Effector memory CD4-positive, alpha-beta T cell (primary cell): ENCODE data around the gene DNAJC25.

ENCODE experiments used
- DNase-seq, 3 donors: peaks; one replicate each; pipeline ENCODE4 v3.0.0-alpha.2; 2020
- H3K27ac ChIP-seq: 2 replicates; pipeline ENCODE4 v1.7.0; 2013; ENCODE audit warnings: mild to moderate bottlenecking, low read length, moderate library complexity; ENCODE audit not compliant: insufficient read depth, poor library complexity, severe bottlenecking
- H3K27me3 ChIP-seq: replicated peaks from 2 replicates; pipeline ENCODE4 v1.7.0; 2013; ENCODE audit warnings: mild to moderate bottlenecking, low read length; ENCODE audit not compliant: insufficient read depth, control insufficient read depth, poor library complexity, severe bottlenecking
- H3K36me3 ChIP-seq: 2 replicates; pipeline ENCODE4 v1.7.0; 2013; ENCODE audit warnings: mild to moderate bottlenecking, low read length, moderate library complexity; ENCODE audit not compliant: control insufficient read depth, insufficient read depth
- H3K4me1 ChIP-seq: 2 replicates; pipeline ENCODE4 v1.7.0; 2013; ENCODE audit warnings: low read length, mild to moderate bottlenecking; ENCODE audit not compliant: control insufficient read depth, insufficient read depth, poor library complexity, severe bottlenecking
- H3K4me3 ChIP-seq: 2 replicates; pipeline ENCODE4 v1.7.0; 2013; ENCODE audit warnings: low read length, low read depth, mild to moderate bottlenecking; ENCODE audit not compliant: insufficient read depth, poor library complexity, severe bottlenecking
- H3K9me3 ChIP-seq: 2 replicates; pipeline ENCODE4 v1.7.0; 2013; ENCODE audit warnings: mild to moderate bottlenecking, low read length, moderate library complexity; ENCODE audit not compliant: control insufficient read depth

Gene DNAJC25

DNA sequence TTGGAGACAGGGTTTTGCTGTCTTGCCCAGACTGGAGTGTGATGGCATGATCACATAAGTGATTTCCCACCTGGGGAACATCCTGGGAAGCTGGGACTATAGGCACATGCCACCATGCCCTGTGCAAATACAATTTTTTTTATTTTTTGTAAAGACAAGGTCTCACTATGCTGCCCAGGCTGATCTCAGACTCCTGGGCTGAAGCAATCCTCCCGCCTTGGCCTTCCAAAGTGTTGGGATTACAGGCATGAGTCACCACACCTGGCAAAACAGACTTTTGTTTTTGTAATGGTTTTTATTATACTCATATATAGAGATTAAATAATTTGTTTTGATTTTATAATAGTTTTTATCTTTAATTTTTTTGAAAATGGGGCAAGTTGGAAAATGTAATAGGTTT, 14.7 kb downstream of the DNAJC25 start:
- H3K4me3 ChIP-seq = no peak overlapping the region
- no peaks in the 10 kb centered on the region for H3K4me1 ChIP-seq
- H3K27me3 ChIP-seq = no peaks in the 10 kb centered on the region
- H3K9me3 ChIP-seq = no peaks in the 10 kb centered on the region
- H3K36me3 ChIP-seq = peaks cover 13% of the 10 kb centered on the region
- no peak for DNase-seq
- no peak overlapping the region for H3K27ac ChIP-seq

DNA sequence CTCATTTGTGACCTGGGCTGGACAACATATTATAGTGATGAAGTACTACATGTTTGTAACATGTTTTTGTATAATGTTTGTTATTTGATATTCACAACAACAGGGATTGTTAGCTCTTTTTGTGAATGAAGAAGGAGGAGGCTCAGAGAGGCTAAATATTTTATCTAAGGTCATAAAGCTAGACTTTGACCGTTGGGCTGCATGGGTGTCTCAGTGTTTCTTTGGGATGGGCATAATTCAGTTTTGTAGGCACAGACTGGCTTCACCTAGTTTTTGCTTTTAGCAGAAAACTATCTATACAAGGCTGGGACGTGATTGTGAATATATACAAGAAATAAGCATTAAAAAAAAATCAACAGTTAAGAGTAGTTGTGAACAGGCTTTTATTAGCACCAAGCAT, 15.3 kb downstream of the DNAJC25 start:
- H3K27ac ChIP-seq = no peak overlapping the region
- no peaks in the 10 kb centered on the region for H3K4me1 ChIP-seq
- no peak for DNase-seq
- no peaks in the 10 kb centered on the region for H3K27me3 ChIP-seq
- no peaks in the 10 kb centered on the region for H3K9me3 ChIP-seq
- no peak overlapping the region for H3K4me3 ChIP-seq
- H3K36me3 ChIP-seq = peaks cover 13% of the 10 kb centered on the region

DNA sequence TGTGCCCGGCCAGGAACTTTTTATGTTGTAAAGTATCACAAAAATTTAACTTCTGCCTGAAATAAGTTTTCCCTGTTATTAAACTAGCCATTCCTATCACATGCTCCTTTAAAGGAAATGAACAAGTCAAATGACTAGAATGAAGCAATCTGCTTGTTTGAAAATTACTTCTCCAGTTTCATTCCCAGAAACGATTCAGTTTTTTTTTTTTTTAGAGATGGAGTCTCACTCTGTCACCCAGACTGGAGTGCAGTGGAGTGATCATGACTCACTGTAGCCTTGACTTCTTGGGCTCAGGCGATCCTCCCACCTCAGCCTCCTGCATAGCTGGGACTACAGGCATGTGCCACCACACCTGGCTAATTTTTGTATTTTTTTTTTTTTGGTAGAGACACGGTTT, 16.9 kb downstream of the DNAJC25 start:
- H3K27ac ChIP-seq = no peak overlapping the region
- DNase-seq = no peak

GRCh38 chr9:111649016-111649415, 17.9 kb downstream of the DNAJC25 start:
- no peak overlapping the region for H3K27ac ChIP-seq
- no peaks in the 10 kb centered on the region for H3K4me1 ChIP-seq
- H3K27me3 ChIP-seq = no peaks in the 10 kb centered on the region
- DNase-seq = no peak
- H3K4me3 ChIP-seq = no peak overlapping the region
- no peaks in the 10 kb centered on the region for H3K9me3 ChIP-seq
- H3K36me3 ChIP-seq = peaks cover 12% of the 10 kb centered on the region

More for the DNA sequence above, 16.9 kb downstream of the DNAJC25 start:
- Histone ChIP-seq H3K27me3 (no peaks in the 10 kb centered on the region), H3K9me3 (no peaks in the 10 kb centered on the region), H3K36me3 (peaks cover 13% of the 10 kb centered on the region), H3K4me1 (no peaks in the 10 kb centered on the region), H3K4me3 (no peak overlapping the region)

- no peaks in the 10 kb centered on the region for H3K9me3 ChIP-seq
- no peaks in the 10 kb centered on the region for H3K27me3 ChIP-seq
- peaks cover 4% of the 10 kb centered on the region for H3K4me1 ChIP-seq
- DNase-seq = no peak
- no peak overlapping the region for H3K27ac ChIP-seq
- no peak overlapping the region for H3K4me3 ChIP-seq
- H3K36me3 ChIP-seq = peaks cover 2% of the 10 kb centered on the region
Measured at GRCh38 chr9:111657051-111657450, 25.9 kb downstream of the DNAJC25 start.

DNA sequence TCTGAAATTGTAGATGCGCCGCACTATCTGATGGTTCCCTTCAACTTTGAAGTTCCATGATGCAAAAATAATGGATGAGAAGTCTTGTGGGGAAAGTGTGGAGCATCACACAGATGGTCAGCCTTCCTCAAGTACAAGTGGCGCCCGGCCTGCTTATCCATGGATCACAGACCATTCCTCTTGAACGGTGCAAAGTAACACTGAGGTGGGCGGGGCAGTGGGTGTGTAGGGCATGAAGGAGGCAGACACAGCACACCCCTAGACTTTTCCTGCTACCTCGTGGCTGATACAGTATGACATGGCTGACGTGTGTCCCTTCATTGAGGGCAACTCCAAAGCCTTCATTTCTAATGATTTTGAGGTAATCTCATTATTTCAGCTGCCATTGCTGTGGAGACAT, 27.8 kb downstream of the DNAJC25 start:
- no peak for DNase-seq
- Histone ChIP-seq H3K9me3 (no peaks in the 10 kb centered on the region), H3K4me3 (no peak overlapping the region), H3K4me1 (peaks cover 15% of the 10 kb centered on the region), H3K27ac (no peak overlapping the region), H3K36me3 (no peaks in the 10 kb centered on the region), H3K27me3 (no peaks in the 10 kb centered on the region)

DNA sequence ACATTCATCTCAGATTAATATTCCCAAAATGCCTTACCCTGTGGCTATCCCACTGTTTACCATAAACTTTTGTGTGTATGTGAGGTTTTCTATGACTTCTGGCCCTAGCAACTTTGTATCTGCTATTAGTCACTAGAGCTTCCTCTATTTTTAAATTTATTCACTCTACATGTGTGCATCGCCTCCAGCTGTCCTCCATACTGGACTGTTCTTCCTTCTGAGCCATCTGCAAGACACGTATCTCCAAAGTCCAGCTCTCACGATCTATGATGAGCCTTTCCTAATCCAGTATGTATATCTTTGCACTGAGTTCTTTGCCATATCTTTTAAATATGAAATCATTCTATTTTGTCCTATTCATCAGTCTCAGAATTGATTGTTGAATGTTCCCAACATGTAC, 28.6 kb downstream of the DNAJC25 start:
- Histone ChIP-seq H3K36me3 (no peaks in the 10 kb centered on the region), H3K4me1 (peaks cover 15% of the 10 kb centered on the region), H3K27ac (no peak overlapping the region), H3K9me3 (no peaks in the 10 kb centered on the region), H3K27me3 (no peaks in the 10 kb centered on the region), H3K4me3 (no peak overlapping the region)
- DNase-seq = no peak

- peaks cover 15% of the 10 kb centered on the region for H3K4me1 ChIP-seq
Measured at GRCh38 chr9:111661150-111661801, 30.1 kb downstream of the DNAJC25 start, which contains the start of gene GNG10. Gene GNG10 (plus strand): TSS chr9:111661605. CDS start chr9:111661635, 30 bp downstream.

DNA sequence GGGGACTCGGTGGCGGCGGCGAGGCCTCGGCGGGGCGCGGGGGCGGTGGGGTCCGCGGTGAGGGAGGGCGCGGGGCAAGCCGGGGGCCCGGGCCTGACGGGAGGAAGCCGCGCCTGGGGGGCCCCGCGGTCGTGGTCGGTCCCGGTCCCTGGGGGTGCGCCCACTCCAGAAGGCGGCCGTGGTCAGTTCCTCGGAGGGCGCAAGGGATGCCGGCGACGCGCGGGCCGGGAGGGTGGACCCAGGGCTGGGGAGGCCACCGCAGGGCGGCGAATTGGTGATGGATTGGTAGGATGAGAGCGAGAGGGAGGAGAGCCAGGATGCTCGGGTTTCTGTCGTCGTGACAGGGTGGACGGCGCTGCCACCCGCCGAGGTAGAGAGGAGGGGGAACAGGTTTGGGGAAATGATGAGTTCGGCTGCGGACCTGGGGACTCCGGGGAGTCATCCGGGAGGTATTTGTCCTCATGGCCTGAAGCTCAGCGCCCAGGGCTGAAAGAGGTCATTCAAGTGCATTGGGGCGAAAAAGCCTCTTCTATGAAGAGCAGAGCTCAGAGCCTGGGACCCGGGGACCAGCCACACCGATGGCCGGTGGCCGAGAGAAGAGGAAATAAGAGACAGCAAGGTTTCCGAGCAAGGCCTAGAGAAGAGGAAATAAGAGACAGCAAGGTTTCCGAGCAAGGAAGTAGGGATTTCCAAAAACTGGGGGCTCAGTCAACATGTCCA, 30.8 kb downstream of the DNAJC25 start:
- peak overlapping the region; percentile 80 for H3K4me3 ChIP-seq
- peak in 2 of 3 donors; percentile 5 to 12 for DNase-seq

More at GRCh38 chr9:111661150-111661801, 30.1 kb downstream of the DNAJC25 start, which contains the start of gene GNG10:
- Histone ChIP-seq H3K27me3 (no peaks in the 10 kb centered on the region), H3K36me3 (no peaks in the 10 kb centered on the region), H3K9me3 (no peaks in the 10 kb centered on the region), H3K4me3 (peak within 1 kb of the TSS; percentile 80), H3K27ac (peak within 1 kb of the TSS; percentile 58)
- peak; percentile 36 to 55 (median 51) for DNase-seq

DNA sequence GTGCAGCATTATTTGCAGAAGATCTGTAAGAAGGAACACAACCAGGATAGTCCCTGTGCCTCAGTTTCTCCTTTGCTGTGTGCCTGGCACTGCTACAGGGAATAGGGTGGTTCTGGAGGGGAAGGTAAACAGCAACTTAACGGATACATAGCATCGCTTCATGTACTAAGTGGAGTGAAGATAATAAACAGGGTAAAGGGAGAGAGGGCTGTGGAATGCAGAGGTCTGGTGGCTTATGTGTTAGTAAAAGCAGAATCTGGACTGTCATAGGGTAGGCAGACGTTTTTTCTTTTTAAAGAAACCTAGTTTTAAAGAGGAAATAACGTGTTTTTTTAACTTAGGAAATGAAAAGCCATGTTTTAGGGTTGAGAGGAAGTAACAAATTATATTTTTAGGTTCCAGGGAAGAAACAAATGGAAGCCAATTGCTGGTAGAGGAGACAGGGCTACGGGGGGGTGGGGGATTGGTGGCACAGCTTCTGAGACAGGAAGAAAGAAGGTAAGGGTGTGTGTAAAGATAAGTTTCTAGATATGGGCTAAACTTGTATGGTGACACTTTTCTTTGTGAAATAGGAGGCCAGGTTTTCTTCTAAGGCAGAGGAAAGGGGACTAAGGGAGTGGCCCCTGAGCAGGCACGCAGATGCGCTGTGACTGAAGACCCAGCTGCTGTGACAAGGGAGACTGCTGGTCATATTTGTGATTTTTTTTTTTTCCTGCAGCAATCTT, 31.6 kb downstream of the DNAJC25 start:
- Histone ChIP-seq H3K27me3 (no peaks in the 10 kb centered on the region), H3K36me3 (no peaks in the 10 kb centered on the region), H3K27ac (peak overlapping the region; percentile 53), H3K9me3 (no peaks in the 10 kb centered on the region), H3K4me1 (peaks cover 15% of the 10 kb centered on the region), H3K4me3 (peak overlapping the region; percentile 80)
- DNase-seq = no peak

More for the DNA sequence above, 30.8 kb downstream of the DNAJC25 start:
- peak overlapping the region; percentile 53 for H3K27ac ChIP-seq
- peaks cover 15% of the 10 kb centered on the region for H3K4me1 ChIP-seq
- H3K9me3 ChIP-seq = no peaks in the 10 kb centered on the region
- no peaks in the 10 kb centered on the region for H3K27me3 ChIP-seq
- no peaks in the 10 kb centered on the region for H3K36me3 ChIP-seq
